HT1080 (cell line): ENCODE measurements around the gene TOGARAM1. TPM values are rescaled to one million over a fixed set of nuclear protein-coding genes. Genes with fewer than 3 reads are reported as not detected.
A peak's percentile ranks its signal among the peaks of the same experiment; 100 is the strongest.

Source experiments
- DNase-seq: peaks from one replicate; pipeline ENCODE4 v3.0.0-alpha.2; 2015; ENCODE audit warnings: low read depth
- polyA plus RNA-seq, 2 experiments: library from polyadenylated mRNA; depleted of rRNA; stranded (reverse); fragments of >200 nt; gene quantifications; 2 replicates each; pipeline ENCODE4 v1.2.3, GENCODE V29; 2015
- total RNA-seq: library from RNA; depleted of rRNA; stranded (reverse); fragments of >200 nt; shearing (Covaris generic); gene quantifications from 2 replicates; pipeline ENCODE4 v1.2.3, GENCODE V29; 2014; rRNA removed

The TOGARAM1 gene
- total RNA-seq = 4.6 and 5.6 TPM in 2 replicates
- polyA plus RNA-seq (2015; cell fraction: cytosol; rRNA removed) = 3.5 and 3.7 TPM in 2 replicates
- 7.0 and 10.8 TPM in 2 replicates for polyA plus RNA-seq (2015; cell fraction: nucleus; rRNA removed)

- peak; percentile 97 for DNase-seq
Measured at GRCh38 chr14:44961554-44962333, at the start of gene TOGARAM1, which contains the start of gene KLHL28. Gene TOGARAM1, plus strand, starts transcription at chr14:44962190. Its CDS starts 232 bp downstream, at chr14:44962422. Gene KLHL28, minus strand, starts transcription at chr14:44961947. Its CDS starts 16,019 bp downstream, at chr14:44945928.

- no peak for DNase-seq
Measured at GRCh38 chr14:44914849-44915248, 47.1 kb upstream of the TOGARAM1 start.

DNA sequence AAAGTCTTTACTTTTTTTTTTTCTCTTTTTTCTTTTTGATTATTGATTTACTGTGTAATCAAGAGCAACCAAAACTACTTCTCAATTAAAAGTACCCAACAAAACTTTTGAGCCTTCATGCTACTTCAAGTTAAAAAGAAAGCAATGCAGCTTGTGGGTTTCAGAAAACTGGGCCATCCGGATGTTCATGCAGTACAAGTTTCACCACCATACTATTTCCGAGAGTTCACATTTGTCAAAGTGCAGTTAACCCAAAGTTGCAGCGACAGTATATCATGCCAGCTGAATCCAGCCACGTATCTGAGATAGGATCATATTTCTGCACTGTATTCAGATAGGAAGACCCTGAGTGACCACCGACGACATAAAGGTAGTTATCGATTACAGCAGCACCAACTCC, 33.2 kb upstream of the TOGARAM1 start:
- DNase-seq = no peak

DNA sequence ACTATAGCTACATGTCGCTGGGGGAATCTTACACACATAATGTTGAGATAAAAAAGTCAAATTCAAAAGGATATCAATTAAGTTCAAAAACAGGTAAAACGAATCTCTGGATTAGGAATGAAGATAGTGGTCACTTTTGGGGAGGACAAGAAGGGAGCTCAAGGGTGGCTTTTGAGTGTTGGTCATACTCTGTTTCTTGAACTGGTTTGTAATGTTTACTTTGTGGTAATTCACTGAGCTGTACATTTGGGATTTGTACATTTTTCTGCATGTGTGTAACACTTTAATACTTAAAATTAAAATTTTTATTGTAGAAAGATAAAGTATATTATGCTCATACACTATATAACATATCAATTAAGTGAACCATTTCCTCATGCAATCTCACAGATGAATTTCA, 26.8 kb upstream of the TOGARAM1 start:
- DNase-seq = no peak

DNA sequence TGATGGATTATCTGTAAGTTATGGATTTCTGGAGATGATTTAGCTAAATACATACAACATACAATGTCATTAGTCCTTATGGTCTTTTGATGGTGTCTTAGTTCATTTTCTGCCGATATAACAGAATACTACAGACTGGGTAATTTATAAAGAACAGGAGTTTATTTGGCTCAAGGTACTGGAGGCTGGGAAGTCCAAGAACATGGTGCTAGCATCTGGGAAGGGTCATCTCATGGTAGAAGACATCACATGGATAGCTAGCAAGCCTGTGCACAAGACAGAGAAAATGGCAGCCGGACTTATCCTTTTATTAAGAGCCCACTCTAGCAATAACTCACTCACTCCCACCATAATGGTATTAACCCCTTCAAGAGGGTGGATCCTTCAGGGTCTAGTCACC, 24.4 kb upstream of the TOGARAM1 start:
- no peak for DNase-seq

- DNase-seq = no peak
Measured at GRCh38 chr14:44940211-44940610, 21.8 kb upstream of the TOGARAM1 start.

DNA sequence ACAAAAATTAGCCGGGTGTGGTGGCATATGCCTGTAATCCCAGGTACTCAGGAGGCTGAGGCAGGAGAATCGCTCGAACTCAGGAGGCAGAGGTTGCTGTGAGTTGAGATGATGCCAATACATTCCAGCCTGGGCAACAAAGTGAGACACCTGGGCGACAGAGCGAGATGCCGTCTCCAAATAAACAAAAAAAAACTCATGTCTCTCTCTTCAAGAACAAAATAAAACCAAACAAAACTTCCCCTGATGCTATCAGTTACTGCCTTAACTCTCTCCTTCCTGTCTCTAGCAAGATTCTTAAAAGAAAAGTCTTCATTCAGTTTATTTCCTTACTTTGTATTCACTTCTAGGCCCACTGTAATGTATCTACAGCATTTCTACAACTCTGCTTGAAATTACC, 21.0 kb upstream of the TOGARAM1 start:
- no peak for DNase-seq

GRCh38 chr14:44941591-44941990, 20.4 kb upstream of the TOGARAM1 start:
- DNase-seq = no peak

DNA sequence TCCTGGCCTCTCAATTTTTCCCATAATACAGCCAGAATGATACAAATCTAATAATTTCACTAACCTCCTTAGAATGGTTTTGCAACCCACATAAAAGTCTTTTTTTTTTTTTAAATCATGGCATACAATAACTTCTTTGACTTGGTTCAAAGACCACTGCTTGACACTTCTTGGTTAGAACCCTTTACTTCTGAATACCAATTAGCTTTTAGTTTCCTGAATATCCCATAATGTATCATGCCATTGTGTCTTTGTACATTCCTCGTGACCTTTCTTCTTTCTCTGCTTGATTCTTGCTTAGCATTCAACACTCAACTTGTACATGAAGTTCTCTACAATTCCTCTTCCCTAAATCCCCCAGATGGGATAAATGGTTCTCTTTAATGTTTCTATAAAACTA, 19.6 kb upstream of the TOGARAM1 start:
- DNase-seq = no peak

DNA sequence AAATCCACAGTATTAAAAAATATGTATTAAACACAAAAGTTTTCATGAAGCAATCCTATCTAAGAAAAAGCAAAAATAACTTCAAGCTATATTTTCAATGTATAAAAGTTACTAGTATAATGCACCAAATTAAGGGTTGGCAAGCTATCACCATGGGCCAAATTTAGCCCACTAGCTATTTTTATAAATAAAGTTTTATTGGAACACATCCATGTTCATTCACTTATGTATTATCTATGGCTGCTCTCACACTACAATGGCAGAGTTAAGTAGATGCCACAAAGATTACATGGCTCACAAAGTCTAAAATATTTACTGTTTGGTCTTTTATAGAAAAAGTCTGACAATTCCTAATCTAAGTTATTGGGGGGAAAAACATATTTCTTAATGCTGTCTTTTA, 17.9 kb upstream of the TOGARAM1 start:
- DNase-seq = no peak

DNA sequence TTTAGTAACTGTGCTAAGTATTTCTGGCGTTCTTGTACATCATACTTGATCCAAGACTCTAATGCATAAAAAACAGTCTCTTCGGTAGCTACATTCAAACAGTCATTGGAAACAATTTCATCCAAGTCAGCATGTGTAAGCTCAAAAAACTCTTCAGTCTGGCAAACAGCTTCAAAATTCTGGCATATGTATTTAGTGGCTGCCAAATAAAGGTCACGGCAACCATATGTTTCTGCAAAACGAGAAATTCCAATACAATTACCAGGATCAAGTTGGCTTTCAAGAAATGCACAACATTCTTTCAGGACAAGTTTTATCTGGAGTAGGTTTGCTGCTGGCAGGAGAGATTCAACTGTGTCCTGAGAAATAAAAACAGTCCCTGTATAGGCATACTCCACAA, 16.7 kb upstream of the TOGARAM1 start:
- DNase-seq = no peak

GRCh38 chr14:44951051-44951450, 10.9 kb upstream of the TOGARAM1 start:
- no peak for DNase-seq

DNA sequence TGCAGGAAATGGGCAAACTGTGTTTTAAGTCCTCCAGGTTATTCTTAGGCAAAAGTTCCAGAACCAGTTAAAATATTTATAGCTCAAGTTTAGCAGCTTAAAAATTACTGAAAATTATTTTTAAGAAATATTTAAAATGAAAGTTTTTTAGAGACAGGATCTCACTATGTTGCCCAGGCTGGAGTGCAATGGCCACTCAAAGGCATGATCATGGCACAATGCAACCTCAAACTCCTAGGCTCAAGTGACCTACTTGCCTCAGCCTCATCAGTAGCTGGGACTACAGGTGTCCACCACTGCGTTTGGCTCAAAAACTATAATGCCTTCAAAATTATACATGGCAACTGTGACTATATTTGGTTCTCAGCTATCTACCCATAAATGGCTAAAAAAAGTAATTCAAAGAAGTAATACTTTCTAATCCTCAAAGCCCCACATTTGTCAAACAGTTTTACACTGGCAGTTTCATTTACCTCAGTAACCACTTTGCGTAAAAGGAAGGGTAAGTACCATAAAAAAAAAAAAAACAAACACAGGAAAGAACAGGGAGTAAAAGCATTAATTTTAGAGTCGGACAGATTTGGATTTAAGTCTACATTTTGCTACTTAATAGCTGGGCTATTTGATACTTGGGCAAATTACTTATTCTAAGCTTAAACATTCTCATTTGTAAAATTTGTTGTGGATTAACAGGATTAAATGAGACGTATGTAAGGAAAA, 9.4 kb upstream of the TOGARAM1 start:
- no peak for DNase-seq

- no peak for DNase-seq
Measured at GRCh38 chr14:44954750-44955149, 7.2 kb upstream of the TOGARAM1 start.

GRCh38 chr14:44955528-44955927, 6.5 kb upstream of the TOGARAM1 start:
- DNase-seq = no peak

GRCh38 chr14:44956866-44957265, 5.1 kb upstream of the TOGARAM1 start:
- no peak for DNase-seq

GRCh38 chr14:44959538-44959937, 2.5 kb upstream of the TOGARAM1 start:
- no peak for DNase-seq

GRCh38 chr14:44960146-44960545, 1.8 kb upstream of the TOGARAM1 start:
- peak; percentile 1 for DNase-seq

GRCh38 chr14:44960646-44961045, 1.3 kb upstream of the TOGARAM1 start:
- DNase-seq = no peak

DNA sequence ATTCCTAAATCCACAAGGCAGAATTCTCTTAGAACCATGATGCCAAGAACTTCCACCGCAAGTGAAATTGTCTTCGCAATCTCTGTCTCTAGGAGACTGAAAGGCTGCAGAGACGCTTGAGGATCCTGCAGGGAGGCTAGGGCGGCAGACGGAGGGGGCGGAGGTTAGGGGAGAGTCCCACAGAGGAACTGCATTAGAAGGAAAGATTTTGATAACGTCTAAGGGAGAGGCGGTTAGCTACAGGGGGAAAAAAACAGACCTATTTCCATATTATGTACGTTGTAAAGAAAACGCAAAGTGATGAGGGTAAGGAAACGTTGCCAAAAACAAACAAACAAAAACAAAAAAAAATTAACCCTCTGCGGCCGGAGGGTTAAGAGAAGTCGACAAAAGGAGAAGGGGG, 838 bp upstream of the TOGARAM1 start:
- peak; percentile 1 for DNase-seq

DNA sequence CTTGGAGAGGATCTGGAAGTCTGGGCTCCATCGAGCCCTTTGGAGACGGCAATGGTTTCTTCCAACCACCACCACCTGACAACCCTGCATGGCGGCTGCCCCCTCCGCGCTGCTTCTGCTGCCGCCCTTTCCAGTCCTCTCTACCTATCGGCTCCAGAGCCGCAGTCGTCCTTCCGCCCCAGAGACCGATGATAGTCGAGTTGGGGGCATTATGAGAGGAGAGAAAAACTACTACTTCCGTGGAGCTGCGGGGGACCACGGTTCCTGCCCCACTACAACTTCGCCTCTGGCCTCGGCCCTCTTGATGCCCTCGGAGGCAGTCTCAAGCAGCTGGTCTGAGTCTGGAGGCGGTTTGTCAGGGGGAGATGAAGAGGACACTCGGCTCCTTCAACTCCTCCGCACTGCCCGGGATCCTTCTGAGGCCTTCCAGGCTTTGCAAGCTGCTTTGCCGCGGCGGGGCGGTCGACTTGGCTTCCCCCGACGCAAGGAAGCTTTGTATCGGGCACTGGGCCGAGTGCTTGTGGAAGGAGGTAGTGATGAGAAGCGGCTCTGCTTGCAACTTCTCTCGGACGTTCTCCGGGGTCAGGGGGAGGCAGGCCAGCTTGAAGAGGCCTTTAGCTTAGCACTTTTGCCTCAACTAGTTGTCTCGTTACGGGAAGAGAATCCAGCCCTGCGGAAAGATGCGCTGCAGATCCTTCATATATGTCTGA, 499 bp downstream of the TOGARAM1 start:
- DNase-seq = no peak

DNA sequence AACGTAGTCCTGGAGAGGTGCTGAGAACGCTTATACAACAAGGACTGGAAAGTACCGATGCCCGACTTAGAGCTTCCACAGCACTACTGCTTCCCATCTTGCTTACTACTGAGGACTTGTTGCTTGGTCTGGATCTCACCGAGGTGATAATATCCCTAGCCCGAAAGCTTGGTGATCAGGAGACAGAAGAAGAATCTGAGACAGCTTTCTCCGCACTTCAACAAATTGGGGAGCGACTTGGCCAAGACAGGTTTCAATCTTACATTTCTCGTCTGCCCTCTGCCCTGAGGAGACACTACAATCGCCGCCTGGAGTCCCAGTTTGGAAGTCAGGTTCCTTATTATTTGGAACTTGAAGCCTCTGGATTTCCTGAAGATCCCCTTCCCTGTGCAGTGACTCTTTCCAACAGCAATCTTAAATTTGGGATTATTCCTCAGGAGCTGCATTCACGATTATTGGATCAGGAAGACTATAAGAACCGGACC, 1.1 kb downstream of the TOGARAM1 start:
- DNase-seq = no peak
